NCI-H2196 (cell line): ENCODE results near the gene RAC3.

Source experiments
- DNase-seq: peaks from one replicate; lab custom pipeline; 2025; ENCODE audit not compliant: unreplicated experiment; lab: John Stamatoyannopoulos, UW

Gene RAC3

GRCh38 chr17:81998691-81999438 lies 32.6 kb upstream of the RAC3 start:
- DNase-seq: no peak

GRCh38 chr17:81999587-81999975 lies 31.9 kb upstream of the RAC3 start:
- no peak for DNase-seq

- no peak for DNase-seq
These were observed 31.3 kb upstream of the RAC3 start for GRCh38 chr17:81999976-82000802.

- DNase-seq: no peak
These were observed 30.5 kb upstream of the RAC3 start for GRCh38 chr17:82000803-82001570.

GRCh38 chr17:82001571-82002056 lies 29.9 kb upstream of the RAC3 start:
- no peak for DNase-seq

DNA sequence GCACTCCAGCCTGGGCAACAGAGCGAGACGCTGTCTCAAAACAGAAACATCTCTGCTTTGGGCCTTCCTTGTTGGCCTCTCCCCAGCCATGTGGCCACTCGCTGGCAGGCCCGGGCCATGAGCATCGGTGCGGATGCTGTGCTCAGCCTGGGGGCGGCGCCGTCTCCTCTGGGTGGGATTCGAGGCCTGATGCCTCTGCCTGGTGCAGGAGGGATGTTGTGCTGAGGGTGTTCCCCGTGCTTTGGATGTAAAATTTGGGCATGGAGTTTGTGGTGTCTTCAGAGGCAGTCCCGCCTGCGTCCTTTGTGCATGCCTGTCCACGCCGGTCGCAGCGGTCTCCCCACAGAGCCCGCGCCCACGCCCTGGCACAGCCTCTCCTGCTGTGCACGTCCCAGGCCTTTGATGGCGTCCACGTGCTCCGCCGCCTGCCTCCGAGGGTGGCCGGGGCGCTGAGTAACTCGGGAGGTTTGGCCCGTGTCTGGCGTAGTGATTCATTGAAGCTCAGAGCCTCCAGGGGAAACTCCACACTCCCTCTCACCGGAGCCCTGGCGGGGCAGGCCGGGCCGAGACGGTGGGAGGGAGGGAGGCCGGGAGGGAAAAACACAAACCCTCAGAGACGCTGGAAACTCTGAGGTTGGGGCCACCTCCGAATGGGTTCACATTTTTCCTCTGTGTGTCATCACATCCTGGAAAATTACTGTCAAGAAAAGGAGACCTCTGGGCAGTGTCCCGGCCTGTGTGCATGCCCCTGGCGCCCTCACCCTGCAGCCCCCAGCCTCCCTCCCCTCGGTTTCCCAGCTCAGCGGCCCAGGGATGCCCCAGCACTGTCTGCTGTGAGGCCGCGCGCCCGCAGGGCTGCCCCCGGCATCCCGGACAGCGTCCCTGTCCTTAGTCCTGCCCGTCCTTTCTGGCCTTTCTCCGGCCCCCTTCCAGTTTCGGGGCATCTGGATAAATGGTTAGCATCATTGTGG lies 27.8 kb upstream of the RAC3 start:
- no peak for DNase-seq

- no peak for DNase-seq
These were observed 26.7 kb upstream of the RAC3 start for GRCh38 chr17:82004517-82005455.

GRCh38 chr17:82005701-82006348 lies 25.7 kb upstream of the RAC3 start:
- no peak for DNase-seq

GRCh38 chr17:82006468-82007227 lies 24.8 kb upstream of the RAC3 start:
- no peak for DNase-seq

- no peak for DNase-seq
These were observed 24.3 kb upstream of the RAC3 start for GRCh38 chr17:82007228-82007494.

DNA sequence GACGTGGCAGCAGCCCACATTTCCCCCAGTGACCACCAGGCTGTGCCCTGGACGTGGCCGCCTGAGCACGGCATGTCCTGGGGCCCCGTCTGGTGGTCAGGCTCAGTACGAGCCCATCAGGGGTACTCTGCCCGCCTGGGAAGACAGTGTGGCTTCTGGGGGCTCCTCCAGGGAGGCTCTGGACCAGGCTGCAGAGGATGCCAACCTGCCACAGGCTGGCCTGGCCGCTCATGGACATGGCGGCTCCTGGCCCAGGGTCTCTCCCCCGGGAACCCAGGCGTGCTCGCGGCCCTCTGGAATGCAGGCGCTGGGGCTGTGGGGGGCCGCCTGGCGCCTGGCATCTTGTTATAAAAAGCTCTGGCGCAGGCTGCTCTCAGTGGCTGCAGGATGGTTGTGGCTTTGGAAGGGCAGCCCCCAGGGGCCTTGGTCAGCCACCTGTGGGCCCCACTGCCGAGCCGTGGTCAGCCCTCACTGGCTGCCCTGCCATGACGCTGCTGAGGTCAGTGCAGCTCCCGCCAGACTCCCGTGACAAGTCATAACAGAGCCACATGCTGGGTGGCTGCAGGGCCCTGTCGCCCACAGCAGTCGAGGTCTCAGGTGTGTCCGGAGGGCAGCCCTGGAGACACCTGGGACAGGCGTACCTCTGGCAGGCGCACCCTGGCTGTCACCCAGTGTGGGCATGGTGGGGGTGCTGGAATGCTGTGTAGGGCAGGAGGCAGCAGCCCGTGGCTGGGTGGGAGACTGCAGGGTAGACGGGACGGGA lies 23.8 kb upstream of the RAC3 start:
- no peak for DNase-seq

GRCh38 chr17:82008258-82008940 lies 23.1 kb upstream of the RAC3 start:
- DNase-seq: no peak

GRCh38 chr17:82008941-82009405 lies 22.5 kb upstream of the RAC3 start:
- no peak for DNase-seq

- no peak for DNase-seq
These were observed 22.1 kb upstream of the RAC3 start for GRCh38 chr17:82009413-82009812.

- DNase-seq: no peak
These were observed 20.6 kb upstream of the RAC3 start for GRCh38 chr17:82010575-82011525.
